Measurements from ENCODE around the gene ZIM2. TPM values are rescaled to one million over a fixed set of nuclear protein-coding genes. Genes with fewer than 3 reads are reported as not detected.

The ZIM2 gene
- total and polyA plus RNA-seq, 8 donors = 0.19 to 4.1 (median 3.3) TPM; not detected in 5

GRCh38 chr19:56778351-56778750, 62.2 kb downstream of the ZIM2 start:
- peaks cover 0 to 64% (median 11%) of the 10 kb centered on the region in 4 donors for H3K9me3 ChIP-seq

GRCh38 chr19:56769650-56770049, 70.9 kb downstream of the ZIM2 start:
- H3K27ac ChIP-seq = no peak overlapping the region
- no peaks in the 10 kb centered on the region for H3K36me3 ChIP-seq
- no peaks in the 10 kb centered on the region for H3K27me3 ChIP-seq
- H3K4me3 ChIP-seq = no peak overlapping the region
- 86 to 94% (median 92%) methylated on average over 4 of the region's 4 CpGs for WGBS, 5 donors
- peaks cover 2 to 52% (median 26%) of the 10 kb centered on the region in 4 donors for H3K9me3 ChIP-seq
- intact Hi-C loops (cut with DNase I; ENCODE audit: low total_unique reads) = no loop called here
- no peak for DNase-seq
- peaks cover 0 to 9% (median 4%) of the 10 kb centered on the region in 4 donors for H3K4me1 ChIP-seq
- TF ChIP-seq POLR2AphosphoS5 (IDR thresholded peaks at IDR 0.05) (no peak), POLR2A (IDR thresholded peaks at IDR 0.05) (no peak), EP300 (IDR thresholded peaks at IDR 0.05) (no peak), CTCF (IDR thresholded peaks at IDR 0.05) (no peak)

More at GRCh38 chr19:56778351-56778750, 62.2 kb downstream of the ZIM2 start:
- Histone ChIP-seq H3K36me3 (no peaks in the 10 kb centered on the region), H3K27me3 (no peaks in the 10 kb centered on the region), H3K4me3 (no peak overlapping the region), H3K27ac (no peak overlapping the region), H3K4me1 (no peaks in the 10 kb centered on the region)
- intact Hi-C loops (cut with DNase I; ENCODE audit: low total_unique reads) = no loop called here
- WGBS, 5 donors = 65 to 83% (median 79%) methylated on average over 4 of the region's 4 CpGs
- no peak for DNase-seq
- no peak for TF ChIP-seq EP300 (IDR thresholded peaks at IDR 0.05)
- no peak for TF ChIP-seq POLR2AphosphoS5 (IDR thresholded peaks at IDR 0.05)
- no peak for TF ChIP-seq POLR2A (IDR thresholded peaks at IDR 0.05)
- TF ChIP-seq CTCF (IDR thresholded peaks at IDR 0.05) = no peak

- Histone ChIP-seq H3K27ac (no peak overlapping the region), H3K27me3 (no peaks in the 10 kb centered on the region), H3K4me3 (peak overlapping the region; percentile 40 to 53 (median 48)), H3K9me3 (peaks cover 8 to 65% (median 37%) of the 10 kb centered on the region in 4 donors), H3K4me1 (peaks cover 0 to 9% (median 4%) of the 10 kb centered on the region in 4 donors), H3K36me3 (no peaks in the 10 kb centered on the region)
- intact Hi-C loops (cut with DNase I; ENCODE audit: low total_unique reads) = no loop called here
- whole genome bisulfite sequencing, 5 donors = 3 to 7% (median 7%) methylated on average over 21 to 28 of the region's 28 CpGs
- peak; percentile 30 to 91 for DNase-seq
- TF ChIP-seq POLR2A (IDR thresholded peaks at IDR 0.05) (no peak), CTCF (IDR thresholded peaks at IDR 0.05) (no peak), EP300 (IDR thresholded peaks at IDR 0.05) (no peak), POLR2AphosphoS5 (IDR thresholded peaks at IDR 0.05) (no peak)
Observed at GRCh38 chr19:56765137-56765536, 75.4 kb downstream of the ZIM2 start.

GRCh38 chr19:56764196-56764695, 76.3 kb downstream of the ZIM2 start:
- no peak for DNase-seq
- Histone ChIP-seq H3K4me1 (peaks cover 0 to 9% (median 4%) of the 10 kb centered on the region in 4 donors), H3K4me3 (no peak overlapping the region), H3K36me3 (no peaks in the 10 kb centered on the region), H3K9me3 (peaks cover 8 to 74% (median 39%) of the 10 kb centered on the region in 4 donors), H3K27me3 (no peaks in the 10 kb centered on the region), H3K27ac (no peak overlapping the region)
- 42 to 50% (median 47%) methylated on average over 1 of the region's 1 CpG for WGBS, 5 donors
- intact Hi-C loops (cut with DNase I; ENCODE audit: low total_unique reads) = no loop called here
- TF ChIP-seq EP300 (IDR thresholded peaks at IDR 0.05) = no peak
- no peak for TF ChIP-seq POLR2AphosphoS5 (IDR thresholded peaks at IDR 0.05)
- TF ChIP-seq CTCF (IDR thresholded peaks at IDR 0.05) = no peak
- TF ChIP-seq POLR2A (IDR thresholded peaks at IDR 0.05) = no peak
